Measurements from ENCODE around the gene SORBS1.
A peak's percentile ranks its signal among the peaks of the same experiment; 100 is the strongest.

Gene SORBS1

GRCh38 chr10:95431900-95432342 is 129.2 kb downstream of the SORBS1 start:
- H3K36me3 ChIP-seq (ENCODE audit: control insufficient read depth in 1 of 2, insufficient read depth in 2 of 2, low read length in 2 of 2), result peaks cover 0 to 2% of the 10 kb centered on the region in 2 donors
- H3K4me1 ChIP-seq (ENCODE audit: control insufficient read depth in 1 of 2, insufficient read depth in 2 of 2, low read length in 2 of 2), result peaks cover 10 to 14% of the 10 kb centered on the region in 2 donors
- no peaks in the 10 kb centered on the region for H3K9me3 ChIP-seq (ENCODE audit: control insufficient read depth in 1 of 2, low read length in 2 of 2)
- no peak overlapping the region for H3K27ac ChIP-seq (ENCODE audit: low read depth, low read length)
- no peak overlapping the region for H3K9ac ChIP-seq (ENCODE audit: low read depth in 1 of 2, low read length in 2 of 2)
- no peaks in the 10 kb centered on the region for H3K27me3 ChIP-seq (ENCODE audit: control insufficient read depth in 1 of 2, insufficient read depth in 2 of 2, low read length in 2 of 2)
- H3K4me3 ChIP-seq (ENCODE audit: low read depth in 1 of 2, low read length in 2 of 2), result no peak overlapping the region

- Histone ChIP-seq H3K36me3 (ENCODE audit: control insufficient read depth in 1 of 2, insufficient read depth in 2 of 2, low read length in 2 of 2) (peaks cover 0 to 2% of the 10 kb centered on the region in 2 donors), H3K27ac (ENCODE audit: low read depth, low read length) (no peak overlapping the region), H3K9me3 (ENCODE audit: control insufficient read depth in 1 of 2, low read length in 2 of 2) (no peaks in the 10 kb centered on the region), H3K27me3 (ENCODE audit: control insufficient read depth in 1 of 2, insufficient read depth in 2 of 2, low read length in 2 of 2) (no peaks in the 10 kb centered on the region), H3K4me3 (ENCODE audit: low read depth in 1 of 2, low read length in 2 of 2) (no peak overlapping the region), H3K9ac (ENCODE audit: low read depth in 1 of 2, low read length in 2 of 2) (no peak overlapping the region), H3K4me1 (ENCODE audit: control insufficient read depth in 1 of 2, insufficient read depth in 2 of 2, low read length in 2 of 2) (peaks cover 10 to 14% of the 10 kb centered on the region in 2 donors)
Measured at GRCh38 chr10:95430231-95430951, 130.8 kb downstream of the SORBS1 start.

GRCh38 chr10:95429639-95430038 is 131.5 kb downstream of the SORBS1 start:
- Histone ChIP-seq H3K27ac (ENCODE audit: low read depth, low read length) (no peak overlapping the region), H3K36me3 (ENCODE audit: control insufficient read depth in 1 of 2, insufficient read depth in 2 of 2, low read length in 2 of 2) (peaks cover 0 to 2% of the 10 kb centered on the region in 2 donors), H3K9ac (ENCODE audit: low read depth in 1 of 2, low read length in 2 of 2) (no peak overlapping the region), H3K4me3 (ENCODE audit: low read depth in 1 of 2, low read length in 2 of 2) (no peak overlapping the region), H3K27me3 (ENCODE audit: control insufficient read depth in 1 of 2, insufficient read depth in 2 of 2, low read length in 2 of 2) (no peaks in the 10 kb centered on the region), H3K4me1 (ENCODE audit: control insufficient read depth in 1 of 2, insufficient read depth in 2 of 2, low read length in 2 of 2) (peaks cover 10 to 14% of the 10 kb centered on the region in 2 donors), H3K9me3 (ENCODE audit: control insufficient read depth in 1 of 2, low read length in 2 of 2) (no peaks in the 10 kb centered on the region)

DNA sequence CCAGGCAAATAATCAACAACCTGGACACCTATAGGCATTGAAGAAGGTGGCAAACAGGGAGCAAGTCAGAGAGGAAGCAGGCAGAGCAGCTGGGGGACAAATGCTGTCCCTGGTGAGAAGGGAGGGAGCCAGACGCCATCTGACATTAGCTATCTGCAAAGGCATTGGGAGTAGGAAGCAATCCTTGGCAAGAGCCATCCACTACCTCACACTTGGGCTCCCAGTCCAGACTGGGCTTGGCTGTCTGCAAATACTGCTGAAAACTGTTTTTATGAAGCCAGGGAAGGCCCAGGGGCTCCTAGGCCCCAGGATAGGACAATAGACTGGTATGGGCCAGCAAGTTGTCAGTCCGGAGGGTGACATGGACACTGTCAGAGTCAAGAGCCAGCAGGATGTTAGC is 132.5 kb downstream of the SORBS1 start:
- Histone ChIP-seq H3K27me3 (ENCODE audit: control insufficient read depth in 1 of 2, insufficient read depth in 2 of 2, low read length in 2 of 2) (no peaks in the 10 kb centered on the region), H3K4me1 (ENCODE audit: control insufficient read depth in 1 of 2, insufficient read depth in 2 of 2, low read length in 2 of 2) (peaks cover 5 to 14% of the 10 kb centered on the region in 2 donors), H3K9ac (ENCODE audit: low read depth in 1 of 2, low read length in 2 of 2) (no peak overlapping the region), H3K27ac (ENCODE audit: low read depth, low read length) (no peak overlapping the region), H3K36me3 (ENCODE audit: control insufficient read depth in 1 of 2, insufficient read depth in 2 of 2, low read length in 2 of 2) (peaks cover 0 to 6% of the 10 kb centered on the region in 2 donors), H3K9me3 (ENCODE audit: control insufficient read depth in 1 of 2, low read length in 2 of 2) (no peaks in the 10 kb centered on the region), H3K4me3 (ENCODE audit: low read depth in 1 of 2, low read length in 2 of 2) (no peak overlapping the region)

- Histone ChIP-seq H3K27me3 (ENCODE audit: control insufficient read depth in 1 of 2, insufficient read depth in 2 of 2, low read length in 2 of 2) (no peaks in the 10 kb centered on the region), H3K4me1 (ENCODE audit: control insufficient read depth in 1 of 2, insufficient read depth in 2 of 2, low read length in 2 of 2) (peaks cover 5 to 8% of the 10 kb centered on the region in 2 donors), H3K4me3 (ENCODE audit: low read depth in 1 of 2, low read length in 2 of 2) (no peak overlapping the region), H3K27ac (ENCODE audit: low read depth, low read length) (no peak overlapping the region), H3K36me3 (ENCODE audit: control insufficient read depth in 1 of 2, insufficient read depth in 2 of 2, low read length in 2 of 2) (peaks cover 0 to 8% of the 10 kb centered on the region in 2 donors), H3K9me3 (ENCODE audit: control insufficient read depth in 1 of 2, low read length in 2 of 2) (no peaks in the 10 kb centered on the region), H3K9ac (ENCODE audit: low read depth in 1 of 2, low read length in 2 of 2) (no peak overlapping the region)
Measured at GRCh38 chr10:95426482-95426881, 134.7 kb downstream of the SORBS1 start.

DNA sequence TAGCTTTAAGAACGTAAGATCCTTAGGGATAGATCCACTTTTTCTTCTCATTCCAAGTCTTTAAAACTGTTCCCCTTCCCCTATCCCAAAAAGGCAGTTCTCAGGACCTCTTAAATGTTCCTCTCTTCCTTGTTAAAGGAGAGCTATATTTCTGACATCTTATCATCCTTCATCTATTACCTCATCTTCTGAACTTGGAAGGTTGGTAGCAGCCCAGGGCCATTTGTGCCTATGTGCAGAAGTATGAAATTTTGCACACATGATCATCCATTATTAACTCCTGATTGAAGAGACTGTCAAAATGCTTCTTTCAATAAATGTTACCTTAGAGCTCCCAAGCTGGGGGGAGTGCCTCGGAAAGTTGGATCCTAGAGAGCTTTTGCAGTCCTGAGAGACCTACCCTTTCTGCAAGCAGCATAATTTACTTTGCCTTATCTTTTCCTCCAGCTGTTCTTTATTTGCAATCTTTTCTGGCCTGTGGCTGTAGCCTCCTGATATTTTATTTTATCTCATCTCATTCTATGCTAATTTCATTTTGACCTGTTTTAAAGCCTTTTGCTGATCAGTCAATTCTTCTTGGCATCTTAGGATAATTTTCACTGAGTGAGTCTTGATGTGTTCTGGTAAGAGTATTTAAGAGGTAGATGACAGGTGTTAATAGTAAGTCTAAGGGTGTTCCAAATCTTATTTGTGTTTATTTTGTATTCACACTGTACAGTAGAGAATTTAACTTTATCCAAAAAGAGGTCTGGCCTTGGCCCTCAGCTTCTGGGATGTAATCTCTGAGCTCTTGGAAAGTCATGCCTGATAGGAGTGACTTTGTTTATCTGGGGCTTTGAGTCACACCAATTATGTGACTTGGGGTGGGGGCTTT is 135.3 kb downstream of the SORBS1 start:
- Histone ChIP-seq H3K4me3 (ENCODE audit: low read depth in 1 of 2, low read length in 2 of 2) (no peak overlapping the region), H3K27me3 (ENCODE audit: control insufficient read depth in 1 of 2, insufficient read depth in 2 of 2, low read length in 2 of 2) (no peaks in the 10 kb centered on the region), H3K9me3 (ENCODE audit: control insufficient read depth in 1 of 2, low read length in 2 of 2) (no peaks in the 10 kb centered on the region), H3K27ac (ENCODE audit: low read depth, low read length) (no peak overlapping the region), H3K36me3 (ENCODE audit: control insufficient read depth in 1 of 2, insufficient read depth in 2 of 2, low read length in 2 of 2) (peaks cover 0 to 8% of the 10 kb centered on the region in 2 donors), H3K9ac (ENCODE audit: low read depth in 1 of 2, low read length in 2 of 2) (no peak overlapping the region), H3K4me1 (ENCODE audit: control insufficient read depth in 1 of 2, insufficient read depth in 2 of 2, low read length in 2 of 2) (peaks cover 5 to 8% of the 10 kb centered on the region in 2 donors)

DNA sequence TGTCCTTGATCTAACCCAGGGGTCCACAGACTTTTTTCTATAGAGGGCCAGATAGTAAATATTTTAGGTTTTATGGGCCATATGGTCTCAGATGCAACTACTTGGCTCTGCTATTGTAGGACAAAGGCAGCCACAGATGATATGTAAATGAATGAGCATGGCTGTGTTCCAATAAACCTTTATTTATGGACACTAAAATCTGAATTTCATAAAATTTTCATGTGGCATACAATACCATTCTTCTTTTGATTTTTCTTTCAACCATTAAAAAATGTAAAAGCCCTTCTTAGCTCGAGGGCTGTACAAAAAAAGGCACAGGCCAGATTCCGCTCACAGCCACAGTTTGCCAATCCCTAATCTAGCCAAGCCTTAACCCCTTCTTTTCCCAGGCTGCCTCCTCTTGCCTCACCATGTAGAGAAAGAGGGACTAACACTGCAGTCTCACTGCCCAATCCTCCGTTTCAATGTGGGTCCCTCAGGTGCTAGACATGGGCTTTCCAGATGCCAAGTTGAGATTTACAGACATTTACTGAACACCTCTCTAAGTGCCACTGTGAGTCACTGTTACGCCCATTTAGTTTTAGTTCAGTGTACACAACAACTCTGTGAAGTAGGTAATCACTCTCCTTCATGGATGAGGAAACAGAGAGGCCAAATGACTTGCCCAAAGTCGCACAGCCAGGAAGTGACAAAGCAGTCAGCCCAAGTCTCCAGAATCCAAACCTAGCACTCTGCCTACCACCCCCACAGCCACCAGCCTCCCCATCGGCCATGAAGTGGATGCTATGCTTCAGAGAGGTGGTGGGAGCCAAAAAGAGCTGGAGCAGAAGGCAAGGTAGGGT is 137.8 kb downstream of the SORBS1 start:
- Histone ChIP-seq H3K4me1 (ENCODE audit: control insufficient read depth in 1 of 2, insufficient read depth in 2 of 2, low read length in 2 of 2) (no peaks in the 10 kb centered on the region), H3K27me3 (ENCODE audit: control insufficient read depth in 1 of 2, insufficient read depth in 2 of 2, low read length in 2 of 2) (no peaks in the 10 kb centered on the region), H3K4me3 (ENCODE audit: low read depth in 1 of 2, low read length in 2 of 2) (no peak overlapping the region), H3K36me3 (ENCODE audit: control insufficient read depth in 1 of 2, insufficient read depth in 2 of 2, low read length in 2 of 2) (peaks cover 0 to 12% of the 10 kb centered on the region in 2 donors), H3K9me3 (ENCODE audit: control insufficient read depth in 1 of 2, low read length in 2 of 2) (no peaks in the 10 kb centered on the region), H3K27ac (ENCODE audit: low read depth, low read length) (peak overlapping the region; percentile 6), H3K9ac (ENCODE audit: low read depth in 1 of 2, low read length in 2 of 2) (no peak overlapping the region)

GRCh38 chr10:95422233-95422632 is 138.9 kb downstream of the SORBS1 start:
- peaks cover 0 to 10% of the 10 kb centered on the region in 2 donors for H3K36me3 ChIP-seq (ENCODE audit: control insufficient read depth in 1 of 2, insufficient read depth in 2 of 2, low read length in 2 of 2)
- no peak overlapping the region for H3K9ac ChIP-seq (ENCODE audit: low read depth in 1 of 2, low read length in 2 of 2)
- no peak overlapping the region for H3K4me3 ChIP-seq (ENCODE audit: low read depth in 1 of 2, low read length in 2 of 2)
- H3K27me3 ChIP-seq (ENCODE audit: control insufficient read depth in 1 of 2, insufficient read depth in 2 of 2, low read length in 2 of 2), result no peaks in the 10 kb centered on the region
- no peak overlapping the region for H3K27ac ChIP-seq (ENCODE audit: low read depth, low read length)
- no peaks in the 10 kb centered on the region for H3K4me1 ChIP-seq (ENCODE audit: control insufficient read depth in 1 of 2, insufficient read depth in 2 of 2, low read length in 2 of 2)
- no peaks in the 10 kb centered on the region for H3K9me3 ChIP-seq (ENCODE audit: control insufficient read depth in 1 of 2, low read length in 2 of 2)

DNA sequence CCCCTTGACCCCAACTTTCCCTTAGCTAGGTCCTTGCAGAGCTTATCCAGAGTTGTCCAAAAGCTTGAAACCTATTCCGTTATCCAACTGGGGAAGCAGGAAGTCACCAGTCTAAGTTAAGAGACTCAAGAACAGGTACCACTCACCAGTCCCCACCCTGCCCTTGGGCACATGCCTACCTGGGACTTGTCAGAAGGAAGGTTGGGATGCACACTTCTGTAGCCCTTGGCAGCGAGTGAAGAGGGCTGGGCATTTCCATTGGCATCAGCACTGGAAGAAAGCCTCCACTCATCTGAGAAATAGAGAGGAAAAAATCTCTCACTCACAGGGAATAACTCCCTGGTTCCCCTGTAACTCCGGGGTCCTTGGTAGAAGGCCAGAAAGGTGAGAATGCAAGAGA is 139.4 kb downstream of the SORBS1 start:
- no peak overlapping the region for H3K9ac ChIP-seq (ENCODE audit: low read depth in 1 of 2, low read length in 2 of 2)
- no peak overlapping the region for H3K4me3 ChIP-seq (ENCODE audit: low read depth in 1 of 2, low read length in 2 of 2)
- peaks cover 0 to 10% of the 10 kb centered on the region in 2 donors for H3K36me3 ChIP-seq (ENCODE audit: control insufficient read depth in 1 of 2, insufficient read depth in 2 of 2, low read length in 2 of 2)
- no peaks in the 10 kb centered on the region for H3K27me3 ChIP-seq (ENCODE audit: control insufficient read depth in 1 of 2, insufficient read depth in 2 of 2, low read length in 2 of 2)
- H3K27ac ChIP-seq (ENCODE audit: low read depth, low read length), result no peak overlapping the region
- no peaks in the 10 kb centered on the region for H3K4me1 ChIP-seq (ENCODE audit: control insufficient read depth in 1 of 2, insufficient read depth in 2 of 2, low read length in 2 of 2)
- H3K9me3 ChIP-seq (ENCODE audit: control insufficient read depth in 1 of 2, low read length in 2 of 2), result no peaks in the 10 kb centered on the region
